Lower leg skin (tissue), 4 donors: ENCODE results near the gene WDR19. TPM values are rescaled to one million over a fixed set of nuclear protein-coding genes. Genes with fewer than 3 reads are reported as not detected.

Experiments used
- DNase-seq, 2 donors: peaks; one replicate each; pipeline ENCODE4 v3.0.0-alpha.2; 2019; ENCODE audit warnings: low spot score in 2 of 2
- H3K4me3 ChIP-seq: fragments of 200-600 bp; sonication (generic); 2 replicates; pipeline ENCODE4 v1.5.1; 2017; ENCODE audit warnings: mild to moderate bottlenecking, low read depth; ENCODE audit not compliant: poor library complexity, severe bottlenecking
- POLR2A ChIP-seq, 2 donors: fragments of 450-650 bp; IDR thresholded peaks; one replicate each; pipeline ENCODE4 v1.6.1; 2016 to 2017; ENCODE audit warnings: antibody characterized with exemption in 2 of 2, mild to moderate bottlenecking in 1 of 2, moderate library complexity in 1 of 2
- WGBS, 2 donors: methylation state at CpG; one replicate each; pipeline ENCODE4 v1.1.5; 2018; 5-methylcytosine and 5-hydroxymethylcytosine counted together
- intact Hi-C: fragments of 100-400 bp; cut with DNase I; formaldehyde crosslinking; loops from one replicate; pipeline ENCODE4 v1.15.0; 2023; ENCODE audit warnings: low total_unique reads
- total RNA-seq, 4 donors: library from RNA; depleted of rRNA; stranded (reverse); fragments of >200 nt; gene quantifications; one replicate each; pipeline ENCODE4 v1.1.0, GENCODE V29; 2016
- TF ChIP-seq, protein P1 (sequence below), 3 donors: fragments of 450-650 bp; IDR thresholded peaks; one replicate each; pipeline ENCODE4 v1.5.1; 2016; ENCODE audit warnings: antibody characterized with exemption in 3 of 3, mild to moderate bottlenecking in 3 of 3, moderate library complexity in 2 of 3

WDR19 gene
- total RNA-seq, 4 donors from 2014 or later, result 16.2 to 49.1 (median 24.6) TPM

DNA sequence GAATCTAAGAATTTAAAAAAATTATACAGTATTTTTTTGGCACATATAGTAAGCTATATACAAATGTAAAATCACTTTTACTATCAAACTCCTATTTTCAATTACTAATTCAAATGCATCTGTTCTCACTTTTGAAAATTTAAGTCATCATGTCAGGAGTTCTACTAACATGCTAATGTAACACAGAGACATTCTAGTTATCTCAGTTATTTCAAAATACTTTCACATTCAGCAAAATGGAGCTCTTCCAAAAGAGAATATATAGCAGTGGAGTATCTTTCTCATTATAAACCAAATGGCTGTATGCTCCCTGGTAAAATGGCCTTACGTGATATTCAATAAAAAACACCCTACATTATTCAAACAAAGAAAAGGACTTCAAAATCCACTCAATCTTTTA lies 141.5 kb downstream of the WDR19 start:
- intact Hi-C loops, result no loop called here
- DNase-seq, result no peak
- no peak overlapping the region for H3K4me3 ChIP-seq
- no peak for TF ChIP-seq POLR2A (IDR thresholded peaks at IDR 0.05)
- TF ChIP-seq, protein P1, sequence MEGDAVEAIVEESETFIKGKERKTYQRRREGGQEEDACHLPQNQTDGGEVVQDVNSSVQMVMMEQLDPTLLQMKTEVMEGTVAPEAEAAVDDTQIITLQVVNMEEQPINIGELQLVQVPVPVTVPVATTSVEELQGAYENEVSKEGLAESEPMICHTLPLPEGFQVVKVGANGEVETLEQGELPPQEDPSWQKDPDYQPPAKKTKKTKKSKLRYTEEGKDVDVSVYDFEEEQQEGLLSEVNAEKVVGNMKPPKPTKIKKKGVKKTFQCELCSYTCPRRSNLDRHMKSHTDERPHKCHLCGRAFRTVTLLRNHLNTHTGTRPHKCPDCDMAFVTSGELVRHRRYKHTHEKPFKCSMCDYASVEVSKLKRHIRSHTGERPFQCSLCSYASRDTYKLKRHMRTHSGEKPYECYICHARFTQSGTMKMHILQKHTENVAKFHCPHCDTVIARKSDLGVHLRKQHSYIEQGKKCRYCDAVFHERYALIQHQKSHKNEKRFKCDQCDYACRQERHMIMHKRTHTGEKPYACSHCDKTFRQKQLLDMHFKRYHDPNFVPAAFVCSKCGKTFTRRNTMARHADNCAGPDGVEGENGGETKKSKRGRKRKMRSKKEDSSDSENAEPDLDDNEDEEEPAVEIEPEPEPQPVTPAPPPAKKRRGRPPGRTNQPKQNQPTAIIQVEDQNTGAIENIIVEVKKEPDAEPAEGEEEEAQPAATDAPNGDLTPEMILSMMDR (IDR thresholded peaks at IDR 0.05), result no peak
- 98 to 100% methylated on average over 1 of the region's 1 CpG for WGBS, 2 donors

DNA sequence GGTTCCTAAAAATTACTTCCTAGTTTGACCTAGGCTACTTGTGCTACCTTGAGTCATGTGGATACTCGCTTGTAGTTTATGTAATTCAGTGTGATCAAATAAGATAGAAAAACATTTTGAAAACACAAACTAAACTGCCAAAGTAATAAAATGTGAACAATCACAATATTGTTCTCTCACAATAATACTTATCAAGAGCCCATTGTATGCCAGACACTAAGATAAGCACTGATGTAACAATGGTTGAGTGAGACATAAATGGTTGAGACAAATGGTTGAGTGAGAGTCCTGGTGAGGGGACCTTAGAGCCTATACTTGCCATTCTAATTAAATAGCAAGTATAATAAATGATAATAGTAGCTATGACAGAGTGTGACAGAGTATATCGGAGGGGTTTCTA lies 142.1 kb downstream of the WDR19 start:
- 84 to 96% methylated on average over 2 of the region's 2 CpGs for WGBS, 2 donors
- no peak for DNase-seq
- H3K4me3 ChIP-seq, result no peak overlapping the region
- TF ChIP-seq, protein P1 (IDR thresholded peaks at IDR 0.05), result no peak
- no peak for TF ChIP-seq POLR2A (IDR thresholded peaks at IDR 0.05)
- intact Hi-C loops, result no loop called here

DNA sequence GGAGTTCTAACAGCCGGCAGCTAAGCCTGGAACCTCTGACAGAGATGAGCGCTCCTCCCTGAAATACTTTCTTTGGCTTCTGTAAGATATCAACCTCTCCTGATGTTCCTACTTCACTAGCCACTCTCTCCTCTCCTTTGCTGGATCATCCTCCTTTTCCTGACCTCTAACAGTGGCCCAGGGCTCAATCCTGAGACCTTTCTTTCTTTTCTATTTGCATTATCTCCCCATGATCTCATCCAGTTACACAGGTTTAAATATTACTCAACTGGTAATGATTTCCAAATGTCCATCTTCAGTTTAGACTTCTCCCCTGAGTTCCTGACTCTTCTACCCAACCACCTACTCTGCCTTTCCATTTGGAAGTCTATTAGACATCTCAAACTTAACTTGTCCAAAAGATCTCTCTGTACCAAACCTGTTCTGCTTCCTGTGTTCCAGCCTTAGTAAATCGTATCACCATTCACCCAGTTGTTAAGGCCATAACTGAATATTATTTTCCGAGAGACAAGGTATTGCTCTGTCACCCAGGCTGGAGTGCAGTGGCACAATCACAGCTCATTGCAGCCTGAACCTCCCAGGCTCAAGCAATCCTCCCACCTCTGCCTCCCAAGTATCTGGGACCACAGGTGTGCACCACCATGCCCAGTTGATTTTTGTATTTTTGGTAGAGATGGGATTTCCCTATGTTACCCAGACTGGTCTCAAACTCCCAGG lies 142.7 kb downstream of the WDR19 start:
- no peak overlapping the region for H3K4me3 ChIP-seq
- TF ChIP-seq POLR2A (IDR thresholded peaks at IDR 0.05), result no peak
- TF ChIP-seq, protein P1 (IDR thresholded peaks at IDR 0.05), result no peak
- no peak for DNase-seq
- intact Hi-C loops, result no loop called here
- 75 to 93% methylated on average over 4 of the region's 4 CpGs for WGBS, 2 donors

DNA sequence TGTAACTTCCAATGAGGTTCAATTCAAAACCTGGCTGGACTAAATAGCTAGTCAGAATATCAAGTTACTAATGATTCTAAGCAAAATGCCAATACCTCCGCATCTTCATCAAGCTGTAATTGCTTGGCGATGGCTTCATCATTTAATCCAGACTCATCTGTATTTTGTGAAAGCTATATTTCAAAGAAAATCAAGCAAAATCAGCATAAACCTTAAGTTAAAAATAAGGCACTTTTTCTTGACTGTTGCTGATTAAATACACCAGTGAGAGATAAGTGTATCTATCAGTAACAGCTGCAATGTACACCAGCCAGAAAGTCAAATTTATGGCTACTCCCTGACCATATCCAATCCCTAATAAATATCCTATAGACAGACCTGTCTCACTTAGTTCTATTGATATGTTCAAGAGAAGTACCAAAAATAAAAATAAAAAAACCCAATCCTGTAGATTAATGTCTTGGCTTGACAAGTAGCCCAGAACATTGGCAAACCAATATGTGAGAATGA lies 144.2 kb downstream of the WDR19 start:
- H3K4me3 ChIP-seq, result no peak overlapping the region
- 98 to 99% methylated on average over 2 of the region's 2 CpGs for WGBS, 2 donors
- no peak for DNase-seq
- intact Hi-C loops, result no loop called here
- TF ChIP-seq POLR2A (IDR thresholded peaks at IDR 0.05), result no peak
- TF ChIP-seq, protein P1 (IDR thresholded peaks at IDR 0.05), result no peak

DNA sequence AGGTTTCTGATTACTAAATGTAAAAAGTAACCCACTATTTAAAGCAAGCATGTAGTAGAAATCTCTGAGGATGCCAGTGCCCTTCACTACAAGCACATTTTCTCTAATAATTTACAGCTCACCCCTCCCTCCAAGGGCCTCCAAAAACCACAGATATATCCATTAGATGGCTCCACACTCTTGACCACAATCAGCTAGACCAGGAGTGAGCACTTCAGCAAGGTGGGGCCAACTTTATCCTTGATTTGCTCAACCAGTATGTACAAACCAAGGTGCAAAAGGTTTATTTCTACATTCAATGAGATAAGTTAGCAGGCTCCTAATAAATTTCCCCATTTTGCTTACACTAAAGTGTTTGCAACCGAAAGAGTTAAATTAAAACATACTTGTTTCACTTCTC lies 148.0 kb downstream of the WDR19 start:
- 93 to 98% methylated on average over 1 of the region's 1 CpG for WGBS, 2 donors
- no peak for TF ChIP-seq POLR2A (IDR thresholded peaks at IDR 0.05)
- TF ChIP-seq, protein P1 (IDR thresholded peaks at IDR 0.05), result no peak
- intact Hi-C loops, result no loop called here
- no peak for DNase-seq
- no peak overlapping the region for H3K4me3 ChIP-seq

DNA sequence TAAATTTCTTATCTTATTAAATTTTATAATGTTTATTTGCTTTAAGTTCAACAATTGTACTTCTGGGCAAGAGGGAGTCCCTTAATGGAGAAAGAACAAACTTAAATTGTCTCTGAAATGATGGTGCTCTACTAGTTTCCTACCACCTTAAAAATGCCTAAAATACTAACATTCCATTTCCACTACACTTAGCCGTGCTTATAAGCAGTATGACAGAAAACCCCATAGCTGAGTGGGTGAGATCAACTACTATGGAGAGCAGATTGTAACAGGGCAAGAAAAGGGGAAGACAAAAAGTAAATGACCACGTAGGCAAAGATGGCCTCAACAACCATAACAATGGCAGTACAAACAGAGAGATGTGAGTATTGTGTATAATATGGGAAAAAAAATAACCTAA lies 148.9 kb downstream of the WDR19 start:
- intact Hi-C loops, result no loop called here
- DNase-seq, result no peak
- no peak overlapping the region for H3K4me3 ChIP-seq
- WGBS, 2 donors, result 91 to 93% methylated on average over 2 of the region's 2 CpGs
- TF ChIP-seq POLR2A (IDR thresholded peaks at IDR 0.05), result no peak
- TF ChIP-seq, protein P1 (IDR thresholded peaks at IDR 0.05), result no peak
